ENCODE data around the gene MMP2. TPM values are rescaled to one million over a fixed set of nuclear protein-coding genes. Genes with fewer than 3 reads are reported as not detected.

Gene MMP2
- total and polyA plus RNA-seq, 8 donors, result 17.7 to 206 (median 96.7) TPM

GRCh38 chr16:55438281-55438680, 40.7 kb upstream of the MMP2 start:
- intact Hi-C loops (cut with DNase I; ENCODE audit: low total_unique reads), result no loop called here
- H3K9me3 ChIP-seq, result no peaks in the 10 kb centered on the region
- no peak for DNase-seq
- no peak overlapping the region for H3K27ac ChIP-seq
- no peak overlapping the region for H3K4me3 ChIP-seq
- H3K4me1 ChIP-seq, result peaks cover 0 to 6% (median 0%) of the 10 kb centered on the region in 4 donors
- H3K27me3 ChIP-seq, result peaks cover 0 to 13% (median 0%) of the 10 kb centered on the region in 3 donors
- TF ChIP-seq POLR2AphosphoS5 (IDR thresholded peaks at IDR 0.05) (no peak), POLR2A (IDR thresholded peaks at IDR 0.05) (no peak), EP300 (IDR thresholded peaks at IDR 0.05) (no peak)
- TF ChIP-seq, protein P1, sequence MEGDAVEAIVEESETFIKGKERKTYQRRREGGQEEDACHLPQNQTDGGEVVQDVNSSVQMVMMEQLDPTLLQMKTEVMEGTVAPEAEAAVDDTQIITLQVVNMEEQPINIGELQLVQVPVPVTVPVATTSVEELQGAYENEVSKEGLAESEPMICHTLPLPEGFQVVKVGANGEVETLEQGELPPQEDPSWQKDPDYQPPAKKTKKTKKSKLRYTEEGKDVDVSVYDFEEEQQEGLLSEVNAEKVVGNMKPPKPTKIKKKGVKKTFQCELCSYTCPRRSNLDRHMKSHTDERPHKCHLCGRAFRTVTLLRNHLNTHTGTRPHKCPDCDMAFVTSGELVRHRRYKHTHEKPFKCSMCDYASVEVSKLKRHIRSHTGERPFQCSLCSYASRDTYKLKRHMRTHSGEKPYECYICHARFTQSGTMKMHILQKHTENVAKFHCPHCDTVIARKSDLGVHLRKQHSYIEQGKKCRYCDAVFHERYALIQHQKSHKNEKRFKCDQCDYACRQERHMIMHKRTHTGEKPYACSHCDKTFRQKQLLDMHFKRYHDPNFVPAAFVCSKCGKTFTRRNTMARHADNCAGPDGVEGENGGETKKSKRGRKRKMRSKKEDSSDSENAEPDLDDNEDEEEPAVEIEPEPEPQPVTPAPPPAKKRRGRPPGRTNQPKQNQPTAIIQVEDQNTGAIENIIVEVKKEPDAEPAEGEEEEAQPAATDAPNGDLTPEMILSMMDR (IDR thresholded peaks at IDR 0.05), result no peak
- no peaks in the 10 kb centered on the region for H3K36me3 ChIP-seq

GRCh38 chr16:55439101-55439690, 39.8 kb upstream of the MMP2 start:
- no peak for DNase-seq
- TF ChIP-seq, protein P1 (IDR thresholded peaks at IDR 0.05), result no peak
- TF ChIP-seq POLR2A (IDR thresholded peaks at IDR 0.05), result no peak
- no peak for TF ChIP-seq POLR2AphosphoS5 (IDR thresholded peaks at IDR 0.05)
- no peak for TF ChIP-seq EP300 (IDR thresholded peaks at IDR 0.05)
- WGBS, 5 donors, result 73 to 83% (median 82%) methylated on average over 6 of the region's 6 CpGs
- Histone ChIP-seq H3K4me1 (no peaks in the 10 kb centered on the region), H3K9me3 (no peaks in the 10 kb centered on the region), H3K4me3 (no peak overlapping the region), H3K27ac (no peak overlapping the region), H3K36me3 (no peaks in the 10 kb centered on the region), H3K27me3 (peaks cover 0 to 13% (median 0%) of the 10 kb centered on the region in 3 donors)
- intact Hi-C loops (cut with DNase I; ENCODE audit: low total_unique reads), result no loop called here

GRCh38 chr16:55443434-55444346, 35.3 kb upstream of the MMP2 start:
- WGBS, 5 donors, result 53 to 67% (median 63%) methylated on average over 11 of the region's 11 CpGs
- Histone ChIP-seq H3K27ac (no peak overlapping the region), H3K4me1 (no peaks in the 10 kb centered on the region), H3K9me3 (no peaks in the 10 kb centered on the region), H3K4me3 (no peak overlapping the region), H3K36me3 (no peaks in the 10 kb centered on the region), H3K27me3 (peaks cover 0 to 6% (median 0%) of the 10 kb centered on the region in 3 donors)
- DNase-seq, result no peak
- no peak for TF ChIP-seq POLR2A (IDR thresholded peaks at IDR 0.05)
- TF ChIP-seq, protein P1 (IDR thresholded peaks at IDR 0.05), result no peak
- no peak for TF ChIP-seq POLR2AphosphoS5 (IDR thresholded peaks at IDR 0.05)
- TF ChIP-seq EP300 (IDR thresholded peaks at IDR 0.05), result no peak
- intact Hi-C loops (cut with DNase I; ENCODE audit: low total_unique reads), result no loop called here

- no peaks in the 10 kb centered on the region for H3K4me1 ChIP-seq
- 74 to 84% (median 79%) methylated on average over 8 of the region's 8 CpGs for WGBS, 5 donors
- H3K9me3 ChIP-seq, result no peaks in the 10 kb centered on the region
- H3K4me3 ChIP-seq, result no peak overlapping the region
- intact Hi-C loops (cut with DNase I; ENCODE audit: low total_unique reads), result no loop called here
- no peaks in the 10 kb centered on the region for H3K36me3 ChIP-seq
- peaks cover 0 to 4% (median 0%) of the 10 kb centered on the region in 3 donors for H3K27me3 ChIP-seq
- TF ChIP-seq, protein P1 (IDR thresholded peaks at IDR 0.05), result no peak
- no peak for TF ChIP-seq EP300 (IDR thresholded peaks at IDR 0.05)
- TF ChIP-seq POLR2AphosphoS5 (IDR thresholded peaks at IDR 0.05), result no peak
- no peak for TF ChIP-seq POLR2A (IDR thresholded peaks at IDR 0.05)
- DNase-seq, result peak in 1 of 2 donors; percentile 53
- H3K27ac ChIP-seq, result no peak overlapping the region
Observed at GRCh38 chr16:55444754-55445485, 34.1 kb upstream of the MMP2 start.
